Suprapubic skin (tissue), 4 donors: Measurements from ENCODE around the gene SLC9A8. TPM values are rescaled to one million over a fixed set of nuclear protein-coding genes. Genes with fewer than 3 reads are reported as not detected.
A peak's percentile ranks its signal among the peaks of the same experiment; 100 is the strongest.
"Not testable (repeated sequence)": the region's sequence is repeated elsewhere in the genome, so short reads cannot be mapped to it uniquely, and the experiment has no call there.

Experiments used
- DNase-seq, 2 donors: peaks; one replicate each; pipeline ENCODE4 v3.0.0-alpha.2; 2019; ENCODE audit warnings: low spot score in 2 of 2
- H3K27ac ChIP-seq: fragments of 200-600 bp; sonication (generic); one replicate; pipeline ENCODE4 v1.5.1; 2019
- H3K27me3 ChIP-seq: fragments of 200-600 bp; sonication (generic); one replicate; pipeline ENCODE4 v1.5.1; 2019
- H3K36me3 ChIP-seq: fragments of 200-600 bp; sonication (generic); one replicate; pipeline ENCODE4 v1.5.1; 2019
- H3K4me1 ChIP-seq: fragments of 200-600 bp; sonication (generic); one replicate; pipeline ENCODE4 v1.5.1; 2019
- H3K4me3 ChIP-seq: fragments of 200-600 bp; sonication (generic); one replicate; pipeline ENCODE4 v1.5.1; 2019; ENCODE audit warnings: mild to moderate bottlenecking
- H3K9me3 ChIP-seq: fragments of 200-600 bp; sonication (generic); one replicate; pipeline ENCODE4 v1.5.1; 2019
- EP300 ChIP-seq: sonication (generic); formaldehyde crosslinking; IDR thresholded peaks from one replicate; pipeline ENCODE4 v1.6.1; 2017; ENCODE audit warnings: antibody characterized with exemption
- POLR2A ChIP-seq, 2 donors: fragments of 450-650 bp; IDR thresholded peaks; one replicate each; pipeline ENCODE4 v1.6.1; 2017; ENCODE audit warnings: antibody characterized with exemption in 2 of 2, mild to moderate bottlenecking in 2 of 2, moderate library complexity in 2 of 2
- POLR2AphosphoS5 ChIP-seq, 3 donors: sonication (generic); formaldehyde crosslinking; IDR thresholded peaks; one replicate each; pipeline ENCODE4 v1.6.1; 2017; ENCODE audit warnings: antibody characterized with exemption in 3 of 3
- WGBS: methylation state at CpG from one replicate; pipeline ENCODE4 v1.1.5; 2018; 5-methylcytosine and 5-hydroxymethylcytosine counted together
- total RNA-seq, 4 donors: library from RNA; depleted of rRNA; stranded (reverse); fragments of >200 nt; gene quantifications; one replicate each; pipeline ENCODE4 v1.1.0, GENCODE V29; 2016
- TF ChIP-seq, protein P1 (sequence below), 2 donors: fragments of 200-600 bp in 1 of 2; fragments of 450-650 bp in 1 of 2; sonication (generic) in 1 of 2; IDR thresholded peaks; one replicate each; pipeline ENCODE4 v1.5.1; 2016 to 2019; ENCODE audit warnings: antibody characterized with exemption in 2 of 2, mild to moderate bottlenecking in 1 of 2, moderate library complexity in 1 of 2

Gene SLC9A8
- total RNA-seq, 4 donors from 2014 or later = 5.7 to 15.6 (median 9.2) TPM

DNA sequence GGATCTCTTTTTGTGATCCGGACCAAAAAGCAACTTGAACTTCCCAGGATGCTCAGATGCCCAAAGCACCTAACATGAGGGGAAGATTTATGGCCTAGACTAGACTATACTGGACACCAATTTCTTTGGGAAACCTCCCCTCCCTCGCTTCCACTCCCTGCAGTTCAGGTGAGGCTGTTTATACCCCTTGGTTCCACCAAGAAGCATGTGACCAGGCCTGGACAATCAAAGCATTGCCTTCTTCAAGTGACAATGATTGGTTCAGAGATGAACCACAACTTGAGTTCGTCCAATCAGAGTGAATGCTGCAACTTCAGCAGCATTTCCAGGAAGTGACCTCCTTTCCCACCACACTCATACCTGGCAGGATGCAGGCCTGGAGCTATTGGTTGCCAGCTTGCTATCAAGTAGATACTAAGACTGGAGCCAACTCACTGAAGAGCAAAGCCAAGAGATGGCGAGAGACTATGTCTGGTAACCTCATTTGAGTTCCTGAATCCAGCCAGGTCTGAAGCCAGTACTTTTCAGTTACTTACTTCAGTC is 45.6 kb upstream of the SLC9A8 start:
- Histone ChIP-seq H3K4me1 (peaks cover 48% of the 10 kb centered on the region), H3K9me3 (no peaks in the 10 kb centered on the region), H3K27ac (no peak overlapping the region), H3K27me3 (no peaks in the 10 kb centered on the region), H3K4me3 (no peak overlapping the region), H3K36me3 (no peaks in the 10 kb centered on the region)
- 80% methylated on average over 4 of the region's 4 CpGs for WGBS
- TF ChIP-seq EP300 (no peak), POLR2AphosphoS5 (IDR thresholded peaks at IDR 0.05) (no peak), POLR2A (IDR thresholded peaks at IDR 0.05) (no peak)
- TF ChIP-seq, protein P1, sequence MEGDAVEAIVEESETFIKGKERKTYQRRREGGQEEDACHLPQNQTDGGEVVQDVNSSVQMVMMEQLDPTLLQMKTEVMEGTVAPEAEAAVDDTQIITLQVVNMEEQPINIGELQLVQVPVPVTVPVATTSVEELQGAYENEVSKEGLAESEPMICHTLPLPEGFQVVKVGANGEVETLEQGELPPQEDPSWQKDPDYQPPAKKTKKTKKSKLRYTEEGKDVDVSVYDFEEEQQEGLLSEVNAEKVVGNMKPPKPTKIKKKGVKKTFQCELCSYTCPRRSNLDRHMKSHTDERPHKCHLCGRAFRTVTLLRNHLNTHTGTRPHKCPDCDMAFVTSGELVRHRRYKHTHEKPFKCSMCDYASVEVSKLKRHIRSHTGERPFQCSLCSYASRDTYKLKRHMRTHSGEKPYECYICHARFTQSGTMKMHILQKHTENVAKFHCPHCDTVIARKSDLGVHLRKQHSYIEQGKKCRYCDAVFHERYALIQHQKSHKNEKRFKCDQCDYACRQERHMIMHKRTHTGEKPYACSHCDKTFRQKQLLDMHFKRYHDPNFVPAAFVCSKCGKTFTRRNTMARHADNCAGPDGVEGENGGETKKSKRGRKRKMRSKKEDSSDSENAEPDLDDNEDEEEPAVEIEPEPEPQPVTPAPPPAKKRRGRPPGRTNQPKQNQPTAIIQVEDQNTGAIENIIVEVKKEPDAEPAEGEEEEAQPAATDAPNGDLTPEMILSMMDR (IDR thresholded peaks at IDR 0.05) = no peak
- no peak for DNase-seq

DNA sequence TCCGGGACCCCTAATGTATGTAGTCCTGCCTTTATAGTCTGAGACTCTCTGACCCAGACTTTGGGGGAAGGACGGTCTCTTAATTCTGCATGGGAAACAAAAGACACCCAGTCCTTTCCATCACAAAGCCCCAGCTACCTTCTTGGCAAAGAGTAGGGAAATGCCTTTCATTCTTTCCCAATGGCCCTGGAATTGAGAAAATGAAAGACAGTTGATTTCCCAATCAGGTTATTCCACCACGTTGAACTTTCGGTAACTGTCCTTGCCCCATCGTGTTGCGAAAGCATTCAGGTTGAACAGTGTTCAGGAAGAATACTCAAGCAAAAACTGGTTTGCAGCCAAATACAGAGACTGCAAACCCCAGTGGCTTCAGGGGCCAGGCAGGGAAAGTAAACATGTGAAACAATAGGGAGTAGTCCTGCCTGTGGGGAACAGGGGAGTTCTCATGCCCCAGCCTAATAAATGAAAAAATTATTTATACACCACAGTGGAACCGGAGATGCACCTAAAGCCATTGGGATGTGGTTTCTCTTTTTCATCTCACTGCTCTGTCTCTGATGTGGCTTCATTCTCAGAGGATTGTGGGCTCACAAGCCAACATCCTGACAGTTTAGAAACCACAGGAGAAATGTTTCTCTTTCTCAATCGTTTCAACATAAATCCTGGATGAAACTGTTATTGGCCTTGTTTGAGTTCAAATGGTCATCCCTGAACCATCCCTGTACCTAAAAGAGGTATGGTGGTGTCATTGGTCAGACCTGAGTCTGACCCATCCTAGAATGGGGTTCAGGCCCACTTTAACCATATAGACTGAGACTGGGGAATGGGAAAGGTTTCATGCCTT is 44.2 kb upstream of the SLC9A8 start:
- WGBS = 30% methylated on average over 8 of the region's 8 CpGs
- Histone ChIP-seq H3K9me3 (no peaks in the 10 kb centered on the region), H3K4me1 (peaks cover 57% of the 10 kb centered on the region), H3K4me3 (no peak overlapping the region), H3K36me3 (no peaks in the 10 kb centered on the region), H3K27me3 (no peaks in the 10 kb centered on the region), H3K27ac (peak overlapping the region; percentile 60)
- DNase-seq = peak in 1 of 2 donors; percentile 79
- TF ChIP-seq POLR2AphosphoS5 (IDR thresholded peaks at IDR 0.05) (peak; percentile 31 to 99 (median 69)), EP300 (peak; percentile 43), POLR2A (IDR thresholded peaks at IDR 0.05) (no peak)
- TF ChIP-seq, protein P1 (IDR thresholded peaks at IDR 0.05) = no peak

DNA sequence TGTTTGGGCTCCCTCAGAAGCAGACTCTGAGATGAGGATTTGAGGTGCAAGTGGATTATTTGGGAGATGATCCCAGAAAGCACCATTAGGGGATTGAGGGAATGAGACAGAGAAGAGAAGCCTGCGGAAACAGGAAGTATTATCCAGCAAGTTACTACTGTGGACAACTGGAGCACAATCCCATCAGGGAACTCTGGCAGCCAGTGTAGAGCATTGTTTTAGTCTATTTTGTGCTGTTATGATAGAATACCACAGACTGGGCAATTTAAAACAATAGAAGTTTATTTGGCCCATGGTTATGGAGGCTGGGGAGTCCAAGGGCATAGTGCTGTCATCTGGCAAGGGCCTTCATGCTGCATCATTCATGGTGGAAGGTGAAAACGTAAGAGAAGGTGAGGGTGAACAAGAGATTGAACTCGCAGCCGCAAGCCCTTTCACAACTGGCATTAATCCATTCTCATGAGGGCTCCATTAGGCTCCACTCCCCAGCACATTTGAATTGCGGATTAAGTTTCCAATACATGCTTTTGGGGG is 43.5 kb upstream of the SLC9A8 start:
- TF ChIP-seq, protein P1 (IDR thresholded peaks at IDR 0.05) = no peak
- TF ChIP-seq POLR2AphosphoS5 (IDR thresholded peaks at IDR 0.05) (no peak), EP300 (no peak), POLR2A (IDR thresholded peaks at IDR 0.05) (no peak)
- Histone ChIP-seq H3K9me3 (no peaks in the 10 kb centered on the region), H3K4me1 (peaks cover 57% of the 10 kb centered on the region), H3K4me3 (no peak overlapping the region), H3K27me3 (no peaks in the 10 kb centered on the region), H3K27ac (peak overlapping the region; percentile 60), H3K36me3 (no peaks in the 10 kb centered on the region)
- DNase-seq = no peak
- 90% methylated on average over 5 of the region's 5 CpGs for WGBS

DNA sequence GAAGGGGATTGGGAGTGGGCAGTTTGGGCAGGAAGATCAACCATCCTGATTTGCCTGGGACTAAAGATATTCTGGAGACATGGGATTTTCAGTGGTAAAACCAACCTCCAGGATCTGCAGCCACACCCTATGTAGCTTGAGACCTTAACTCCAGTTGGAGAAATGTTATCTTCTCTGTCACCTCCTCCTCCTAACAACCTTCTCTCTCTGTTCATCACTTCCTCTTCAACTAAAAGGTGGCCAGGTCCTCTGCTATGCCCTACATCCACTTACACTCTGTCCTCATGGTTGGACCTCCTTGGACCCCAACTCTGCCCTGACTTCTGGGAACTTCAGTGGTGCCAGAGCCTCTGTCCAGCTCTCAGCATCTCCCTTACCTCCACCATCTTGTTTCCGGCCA is 42.0 kb upstream of the SLC9A8 start:
- no peak for DNase-seq
- Histone ChIP-seq H3K36me3 (no peaks in the 10 kb centered on the region), H3K9me3 (no peaks in the 10 kb centered on the region), H3K27me3 (no peaks in the 10 kb centered on the region), H3K27ac (no peak overlapping the region), H3K4me1 (peaks cover 57% of the 10 kb centered on the region), H3K4me3 (no peak overlapping the region)
- 100% methylated on average over 1 of the region's 1 CpG for WGBS
- no peak for TF ChIP-seq POLR2A (IDR thresholded peaks at IDR 0.05)
- TF ChIP-seq POLR2AphosphoS5 (IDR thresholded peaks at IDR 0.05) = no peak
- no peak for TF ChIP-seq EP300
- TF ChIP-seq, protein P1 (IDR thresholded peaks at IDR 0.05) = no peak

DNA sequence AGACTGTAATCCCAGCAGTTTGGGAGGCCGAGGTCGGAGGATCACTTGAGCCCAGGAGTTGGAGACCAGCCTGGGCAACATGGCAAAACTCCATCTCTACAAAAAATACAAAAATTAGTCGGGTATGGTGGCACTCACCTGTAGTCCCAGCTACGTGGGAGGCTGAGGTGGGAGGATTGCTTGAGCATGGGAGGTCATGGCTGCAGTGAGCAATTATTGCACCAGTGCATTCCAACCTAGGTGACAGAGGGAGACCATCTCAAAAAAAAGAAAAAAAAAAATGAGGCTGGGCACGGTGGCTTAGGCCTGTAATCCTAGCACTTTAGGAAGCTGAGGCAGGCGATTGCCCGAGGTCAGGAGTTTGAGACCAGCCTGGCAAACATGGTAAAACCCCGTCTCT is 38.4 kb upstream of the SLC9A8 start:
- peaks cover 39% of the 10 kb centered on the region for H3K4me1 ChIP-seq
- DNase-seq, H3K27me3 ChIP-seq, H3K9me3 ChIP-seq, H3K36me3 ChIP-seq, H3K27ac ChIP-seq, H3K4me3 ChIP-seq: not testable (repeated sequence)
- 98% methylated on average over 8 of the region's 8 CpGs for WGBS
